Measurements from ENCODE around the gene YIF1B.

YIF1B gene

GRCh38 chr19:38304352-38304865 is 11.3 kb downstream of the YIF1B start:
- DNase-seq = no peak

- no peak for DNase-seq
Observed at GRCh38 chr19:38303517-38304351, 12.0 kb downstream of the YIF1B start, which contains the start of gene C19orf33. Gene C19orf33, plus strand, starts transcription at chr19:38304251. Its CDS starts 11 bp downstream, at chr19:38304262.

- no peak for DNase-seq
Observed at GRCh38 chr19:38298821-38299680, 16.7 kb downstream of the YIF1B start.

DNA sequence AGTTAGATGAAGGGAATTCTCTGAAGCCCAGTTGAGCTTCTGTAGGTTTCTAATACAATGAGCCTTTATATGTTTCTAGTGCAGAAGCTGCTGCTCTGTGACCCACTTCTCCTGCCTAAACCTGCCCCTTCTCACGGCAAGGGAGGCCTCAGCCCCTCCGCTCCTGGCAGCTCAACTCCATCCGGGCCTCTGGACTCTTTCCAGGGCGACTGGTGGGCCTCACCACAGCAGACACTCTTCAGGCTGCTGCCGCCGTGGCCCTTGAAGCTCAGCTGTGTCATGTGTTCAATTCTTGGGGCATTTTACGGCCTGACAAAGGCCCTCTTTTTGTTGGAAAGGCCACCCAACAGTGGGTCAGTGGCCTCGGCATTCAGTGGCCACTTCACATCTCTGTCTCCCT is 21.7 kb downstream of the YIF1B start:
- no peak for DNase-seq

DNA sequence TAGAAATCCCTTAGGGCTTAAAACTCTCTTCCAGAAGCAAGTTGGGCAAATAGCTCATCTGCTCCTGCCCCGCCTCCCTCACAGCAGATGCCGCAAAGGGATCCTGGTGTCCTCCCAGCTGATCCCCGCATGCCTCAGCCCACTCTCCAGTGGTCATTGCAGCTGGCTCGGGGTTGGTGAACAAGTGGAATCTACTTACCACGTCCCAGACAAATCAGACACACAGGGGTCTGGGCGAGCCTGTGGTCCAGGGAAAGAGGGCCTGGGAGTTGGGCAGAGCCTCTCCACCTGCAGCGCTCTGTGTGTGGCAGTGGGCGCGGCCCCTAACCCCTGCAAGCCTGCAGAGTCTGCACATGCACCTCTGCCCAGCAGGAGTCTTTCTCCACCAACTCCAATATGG is 22.5 kb downstream of the YIF1B start:
- DNase-seq = no peak

- DNase-seq = no peak
Observed at GRCh38 chr19:38291855-38292254, 23.9 kb downstream of the YIF1B start.

- no peak for DNase-seq
Observed at GRCh38 chr19:38290631-38291147, 25.1 kb downstream of the YIF1B start.

DNA sequence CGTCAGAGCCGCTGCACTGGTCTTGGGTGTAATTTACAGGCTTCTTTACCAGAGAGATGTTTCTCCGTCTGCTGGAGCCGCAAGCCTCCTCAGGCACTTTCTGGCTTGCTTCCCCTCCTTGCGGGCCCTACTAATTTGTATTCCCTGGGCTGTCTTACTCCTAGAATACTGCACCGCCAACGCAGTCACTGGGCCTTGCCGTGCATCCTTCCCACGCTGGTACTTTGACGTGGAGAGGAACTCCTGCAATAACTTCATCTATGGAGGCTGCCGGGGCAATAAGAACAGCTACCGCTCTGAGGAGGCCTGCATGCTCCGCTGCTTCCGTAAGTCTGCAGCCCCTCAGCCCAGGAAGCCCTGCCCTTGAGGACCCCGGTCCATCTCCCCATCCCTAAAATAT is 25.8 kb downstream of the YIF1B start:
- no peak for DNase-seq

- DNase-seq = no peak
Observed at GRCh38 chr19:38288123-38288855, 27.5 kb downstream of the YIF1B start.

GRCh38 chr19:38287604-38288003 is 28.1 kb downstream of the YIF1B start:
- no peak for DNase-seq

- no peak for DNase-seq
Observed at GRCh38 chr19:38285567-38285966, 30.2 kb downstream of the YIF1B start.

GRCh38 chr19:38284422-38284821 is 31.3 kb downstream of the YIF1B start:
- no peak for DNase-seq

- no peak for DNase-seq
Observed at GRCh38 chr19:38283271-38283670, 32.5 kb downstream of the YIF1B start.

DNA sequence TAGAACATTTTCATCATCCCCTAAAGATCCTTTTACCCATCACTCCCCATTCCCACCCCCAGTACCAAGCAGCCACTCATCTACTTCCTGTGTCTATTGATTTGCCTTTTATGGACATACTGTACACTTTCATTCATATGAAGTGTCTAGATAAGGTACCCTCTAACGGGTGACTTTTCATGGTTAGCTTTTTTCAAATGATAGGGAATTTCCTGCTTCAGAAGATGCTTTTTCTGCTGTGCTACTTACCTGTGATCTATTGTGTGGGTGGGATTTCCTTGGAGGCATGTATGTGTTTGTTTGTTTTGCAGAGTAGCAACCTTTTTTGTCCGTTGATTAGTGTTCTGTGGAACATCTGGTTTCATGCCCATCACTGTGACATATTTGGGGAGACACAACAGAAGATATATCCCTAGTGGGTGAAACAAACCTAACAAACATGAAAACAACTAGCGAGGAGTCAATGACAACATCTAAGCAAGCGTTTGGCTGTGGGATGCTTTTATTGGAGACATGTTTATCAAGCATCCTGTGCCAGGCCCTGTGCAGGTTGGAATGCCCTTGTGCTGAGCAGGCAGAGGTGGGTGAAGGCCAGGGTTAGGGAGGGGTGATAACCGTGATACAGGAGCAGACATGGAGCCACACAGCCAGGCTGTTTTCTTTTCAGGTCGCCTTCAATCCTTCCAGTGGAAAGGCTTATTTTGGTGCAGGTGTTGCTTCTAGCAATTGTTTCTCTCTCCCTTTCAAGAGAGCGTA is 33.8 kb downstream of the YIF1B start:
- peak in 1 of 5 donors; percentile 18 for DNase-seq

- no peak for DNase-seq
Observed at GRCh38 chr19:38280030-38280921, 35.5 kb downstream of the YIF1B start.

GRCh38 chr19:38278751-38279150 is 37.0 kb downstream of the YIF1B start:
- DNase-seq = no peak

DNA sequence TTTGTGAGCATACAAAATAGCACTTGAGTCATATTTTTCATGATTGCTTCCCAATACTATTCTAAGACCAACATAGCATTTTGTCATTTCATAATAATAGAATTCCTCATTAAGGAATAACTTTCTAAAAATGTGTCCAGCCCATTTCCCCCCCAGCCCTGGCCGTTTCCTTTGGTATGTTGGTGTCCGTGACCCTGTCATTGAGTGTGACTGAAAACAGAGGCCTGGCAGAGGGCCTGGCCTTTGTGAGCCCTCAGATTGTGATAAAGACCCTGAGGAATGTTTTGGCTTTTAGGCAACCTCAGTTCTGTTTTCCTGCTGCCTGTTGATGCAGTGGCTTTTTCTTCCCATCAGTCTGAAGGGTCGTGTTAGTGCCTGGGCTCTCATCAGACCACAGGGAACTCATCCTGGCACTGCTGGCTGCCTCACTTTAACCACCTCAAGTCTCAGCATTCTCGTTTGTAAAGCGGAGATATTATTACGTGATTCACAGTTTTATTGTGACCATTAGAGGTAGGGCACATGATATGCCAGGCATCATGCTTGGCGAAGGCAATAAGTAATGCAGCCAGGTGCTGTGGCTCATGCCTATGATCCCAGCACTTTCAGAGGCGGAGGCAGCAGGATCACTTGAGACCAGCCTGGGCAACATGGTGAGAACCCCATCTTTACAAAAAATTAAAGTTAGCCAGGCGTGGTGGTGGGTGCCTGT is 37.6 kb downstream of the YIF1B start:
- DNase-seq = no peak

- DNase-seq = no peak
Observed at GRCh38 chr19:38277549-38277948, 38.2 kb downstream of the YIF1B start.

- no peak for DNase-seq
Observed at GRCh38 chr19:38276942-38277517, 38.7 kb downstream of the YIF1B start.

DNA sequence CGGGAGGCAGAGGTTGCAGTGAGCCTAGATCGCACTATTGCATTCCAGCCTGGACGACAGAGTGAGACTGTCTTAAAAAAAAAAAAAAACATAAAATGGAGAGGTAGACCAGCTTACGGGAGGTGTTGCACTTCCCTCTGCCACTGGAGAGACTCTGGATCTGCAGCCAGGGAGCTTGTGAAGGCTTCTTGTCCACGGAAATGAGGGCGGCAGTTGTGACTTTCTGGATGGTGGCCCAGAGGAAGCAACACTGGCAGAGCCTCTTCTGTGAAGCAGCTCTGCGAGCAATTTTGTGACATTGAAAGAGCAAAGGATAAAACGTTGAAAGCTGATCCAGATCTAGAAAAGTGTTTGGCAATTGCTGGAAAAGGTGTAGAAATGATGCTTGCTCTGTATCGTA is 41.0 kb downstream of the YIF1B start:
- DNase-seq = no peak

All from T-helper 1 cell (primary cell).